ENCODE results near the gene PLPPR5. TPM values are rescaled to one million over a fixed set of nuclear protein-coding genes. Genes with fewer than 3 reads are reported as not detected.

PLPPR5 gene
- polyA plus RNA-seq, 2 of the 4 experiments (the other 2 are of a cell fraction): not detected

DNA sequence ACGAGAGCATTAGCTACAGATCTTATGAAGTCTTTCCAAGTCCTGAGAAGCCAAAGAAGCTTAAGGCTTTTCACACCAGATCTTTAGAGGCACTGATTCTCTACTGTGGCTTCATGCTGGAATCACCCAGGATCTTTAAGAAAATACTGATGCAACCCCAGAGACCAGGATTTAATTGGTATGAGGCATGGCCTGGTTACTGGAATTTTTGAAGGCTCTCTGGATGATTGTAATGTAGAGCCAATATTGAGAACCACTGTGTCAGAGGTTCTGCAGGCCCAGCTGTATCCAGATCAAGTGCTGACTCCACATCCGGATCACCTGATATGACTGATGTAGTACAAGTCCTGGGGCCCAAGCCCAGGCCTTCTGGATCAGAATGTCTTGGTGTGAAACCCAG, 105.7 kb downstream of the PLPPR5 start:
- DNase-seq (ENCODE audit: low read depth in 1 of 2, low spot score in 1 of 2): no peak
- POLR2A ChIA-PET: no interaction called here
- H3K27ac ChIP-seq: no peak overlapping the region
- H3K9me3 ChIP-seq: no peaks in the 10 kb centered on the region
- no peak for ATAC-seq
- CTCF ChIA-PET: no interaction called here
- H3K4me2 ChIP-seq: no peak overlapping the region
- WGBS (ENCODE audit: missing lambda C conversion rate): 52% methylated on average over 2 of the region's 2 CpGs
- no peak for FAIRE-seq
- TF ChIP-seq HOXA7 (CRISPR knock-in tag; IDR thresholded peaks at IDR 0.05) (no peak), BHLHE40 (IDR thresholded peaks at IDR 0.05; ENCODE audit: low read depth, low read length) (no peak), HOXB5 (CRISPR knock-in tag; IDR thresholded peaks at IDR 0.05) (no peak), FOXS1 (CRISPR knock-in tag; IDR thresholded peaks at IDR 0.05) (no peak), CBX8 (IDR thresholded peaks at IDR 0.05) (no peak), HEYL (CRISPR knock-in tag; IDR thresholded peaks at IDR 0.05) (no peak), CEBPB (IDR thresholded peaks at IDR 0.05) (no peak)
- TF ChIP-seq, protein P1, sequence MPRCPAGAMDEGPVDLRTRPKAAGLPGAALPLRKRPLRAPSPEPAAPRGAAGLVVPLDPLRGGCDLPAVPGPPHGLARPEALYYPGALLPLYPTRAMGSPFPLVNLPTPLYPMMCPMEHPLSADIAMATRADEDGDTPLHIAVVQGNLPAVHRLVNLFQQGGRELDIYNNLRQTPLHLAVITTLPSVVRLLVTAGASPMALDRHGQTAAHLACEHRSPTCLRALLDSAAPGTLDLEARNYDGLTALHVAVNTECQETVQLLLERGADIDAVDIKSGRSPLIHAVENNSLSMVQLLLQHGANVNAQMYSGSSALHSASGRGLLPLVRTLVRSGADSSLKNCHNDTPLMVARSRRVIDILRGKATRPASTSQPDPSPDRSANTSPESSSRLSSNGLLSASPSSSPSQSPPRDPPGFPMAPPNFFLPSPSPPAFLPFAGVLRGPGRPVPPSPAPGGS (IDR thresholded peaks at IDR 0.05): no peak
- H3K4me3 ChIP-seq: no peak overlapping the region
- H3K4me1 ChIP-seq: no peaks in the 10 kb centered on the region

DNA sequence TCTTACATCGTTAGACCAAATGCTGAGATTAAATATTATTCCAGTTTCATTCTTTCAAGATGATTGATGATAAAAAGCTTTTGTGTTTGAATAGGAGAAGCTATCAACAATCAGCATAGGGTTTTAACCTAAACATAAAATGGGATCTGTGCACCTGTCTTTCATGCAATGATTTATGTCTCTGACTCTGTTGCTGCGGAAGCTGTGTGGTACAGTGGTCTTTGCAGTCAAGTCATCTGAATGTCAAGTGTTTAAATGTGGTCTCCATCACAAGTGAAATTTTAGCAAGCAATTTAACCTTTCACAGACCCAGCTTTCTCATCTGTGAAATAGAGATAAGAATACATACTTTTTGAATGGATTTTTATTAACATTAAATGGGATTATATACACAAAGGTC, 107.2 kb downstream of the PLPPR5 start:
- FAIRE-seq (no peak), ATAC-seq (no peak), DNase-seq (ENCODE audit: low read depth in 1 of 2, low spot score in 1 of 2) (no peak)
- Histone ChIP-seq H3K4me2 (no peak overlapping the region), H3K4me3 (no peak overlapping the region), H3K4me1 (no peaks in the 10 kb centered on the region), H3K27ac (no peak overlapping the region), H3K9me3 (no peaks in the 10 kb centered on the region)
- WGBS (ENCODE audit: missing lambda C conversion rate): 60% methylated on average over 2 of the region's 2 CpGs
- TF ChIP-seq EHF (CRISPR knock-in tag; IDR thresholded peaks at IDR 0.05): no peak
- no peak for TF ChIP-seq RAD21 (conservative IDR thresholded peaks at IDR 0.05 in 1 of 2, IDR thresholded peaks at IDR 0.05 in 1 of 2)
- TF ChIP-seq CBX8 (IDR thresholded peaks at IDR 0.05): no peak
- CTCF ChIA-PET: no interaction called here
- POLR2A ChIA-PET: no interaction called here

DNA sequence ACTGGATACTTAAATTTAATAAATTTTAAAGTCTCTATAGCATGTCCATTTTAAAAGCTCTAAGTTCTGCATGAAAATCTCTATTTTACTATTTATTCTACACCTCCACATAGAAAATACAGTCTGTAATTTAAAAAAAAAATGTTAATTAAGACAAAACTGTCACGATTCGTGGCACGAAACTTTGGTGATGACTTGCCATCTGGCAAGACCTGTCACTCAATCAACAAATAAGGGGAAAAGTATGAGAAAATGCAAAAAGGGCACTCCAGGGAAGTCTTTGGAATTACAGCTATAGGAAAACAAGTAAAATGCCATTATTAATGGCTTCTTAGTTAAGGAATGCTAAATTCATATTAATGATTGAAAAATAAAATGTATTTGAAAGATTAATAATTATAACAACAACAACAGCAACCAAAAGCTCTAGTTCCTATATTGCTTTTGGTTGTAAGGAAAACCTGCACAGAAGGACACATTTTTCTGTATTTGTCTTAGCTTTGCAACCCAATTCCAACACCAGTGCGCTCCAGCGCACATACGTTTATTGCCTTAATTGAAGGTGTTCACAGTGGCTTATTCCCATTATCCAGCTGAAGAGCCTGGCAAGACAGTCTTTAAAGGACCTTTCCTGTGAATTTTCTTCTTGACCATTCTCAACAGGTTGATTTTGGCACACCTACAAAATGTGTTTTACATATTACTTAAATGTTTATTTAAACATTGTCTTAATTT, 107.8 kb downstream of the PLPPR5 start:
- Histone ChIP-seq H3K4me3 (no peak overlapping the region), H3K27ac (no peak overlapping the region), H3K9me3 (no peaks in the 10 kb centered on the region), H3K4me2 (no peak overlapping the region), H3K4me1 (no peaks in the 10 kb centered on the region)
- no peak for ATAC-seq
- 64% methylated on average over 6 of the region's 6 CpGs for WGBS (ENCODE audit: missing lambda C conversion rate)
- POLR2A ChIA-PET: no interaction called here
- TF ChIP-seq ZC3H11A (IDR thresholded peaks at IDR 0.05): no peak
- TF ChIP-seq KDM1A (IDR thresholded peaks at IDR 0.05; ENCODE audit: low read depth): no peak
- TF ChIP-seq, protein P2, sequence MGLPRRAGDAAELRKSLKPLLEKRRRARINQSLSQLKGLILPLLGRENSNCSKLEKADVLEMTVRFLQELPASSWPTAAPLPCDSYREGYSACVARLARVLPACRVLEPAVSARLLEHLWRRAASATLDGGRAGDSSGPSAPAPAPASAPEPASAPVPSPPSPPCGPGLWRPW (IDR thresholded peaks at IDR 0.05): no peak
- TF ChIP-seq NPAS2 (CRISPR knock-in tag; IDR thresholded peaks at IDR 0.05; ENCODE audit: borderline replicate concordance): no peak
- no peak for TF ChIP-seq HOXB13 (CRISPR knock-in tag; IDR thresholded peaks at IDR 0.05; ENCODE audit: low read depth)
- no peak for DNase-seq (ENCODE audit: low read depth in 1 of 2, low spot score in 1 of 2)
- no peak for FAIRE-seq
- CTCF ChIA-PET: no interaction called here

DNA sequence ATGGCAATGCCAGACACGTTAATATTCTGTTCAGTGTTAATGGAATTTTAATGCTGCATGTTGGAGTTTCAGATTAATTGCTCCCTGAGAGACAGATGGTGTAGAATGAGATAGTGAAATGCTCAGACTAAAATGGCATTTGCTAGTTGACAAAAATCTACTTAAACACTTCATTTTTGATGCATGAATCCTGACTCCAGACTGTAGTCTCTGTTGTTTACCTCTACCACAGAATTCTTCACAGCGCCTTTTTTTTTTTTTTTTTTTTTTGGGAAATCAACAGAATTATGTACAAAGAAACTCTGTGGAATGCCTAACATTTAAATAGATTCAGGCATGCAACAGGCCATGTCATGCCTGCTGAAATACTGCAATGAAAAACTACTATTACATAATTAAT, 111.3 kb downstream of the PLPPR5 start:
- POLR2A ChIA-PET: no interaction called here
- H3K27ac ChIP-seq: no peak overlapping the region
- TF ChIP-seq RCOR1 (IDR thresholded peaks at IDR 0.05; ENCODE audit: low read depth, low read length) (no peak), CBX8 (IDR thresholded peaks at IDR 0.05) (no peak), HOXB13 (CRISPR knock-in tag; IDR thresholded peaks at IDR 0.05; ENCODE audit: low read depth) (no peak), RNF2 (IDR thresholded peaks at IDR 0.05; ENCODE audit: borderline replicate concordance, low read depth) (no peak), KDM5A (IDR thresholded peaks at IDR 0.05) (no peak), GATA3 (IDR thresholded peaks at IDR 0.05; ENCODE audit: borderline replicate concordance) (no peak), KDM1A (IDR thresholded peaks at IDR 0.05; ENCODE audit: low read depth) (no peak), HDAC2 (IDR thresholded peaks at IDR 0.05) (no peak), CHD4 (IDR thresholded peaks at IDR 0.05; ENCODE audit: borderline replicate concordance) (no peak), RFX5 (IDR thresholded peaks at IDR 0.05) (no peak), RARB (CRISPR knock-in tag; IDR thresholded peaks at IDR 0.05) (no peak), HEYL (CRISPR knock-in tag; IDR thresholded peaks at IDR 0.05) (no peak), JUNB (IDR thresholded peaks at IDR 0.05) (no peak), SREBF2 (IDR thresholded peaks at IDR 0.05) (no peak)
- TF ChIP-seq, protein P3, sequence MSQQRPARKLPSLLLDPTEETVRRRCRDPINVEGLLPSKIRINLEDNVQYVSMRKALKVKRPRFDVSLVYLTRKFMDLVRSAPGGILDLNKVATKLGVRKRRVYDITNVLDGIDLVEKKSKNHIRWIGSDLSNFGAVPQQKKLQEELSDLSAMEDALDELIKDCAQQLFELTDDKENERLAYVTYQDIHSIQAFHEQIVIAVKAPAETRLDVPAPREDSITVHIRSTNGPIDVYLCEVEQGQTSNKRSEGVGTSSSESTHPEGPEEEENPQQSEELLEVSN (IDR thresholded peaks at IDR 0.05; ENCODE audit: borderline replicate concordance, low read depth): no peak
- TF ChIP-seq, protein P4, sequence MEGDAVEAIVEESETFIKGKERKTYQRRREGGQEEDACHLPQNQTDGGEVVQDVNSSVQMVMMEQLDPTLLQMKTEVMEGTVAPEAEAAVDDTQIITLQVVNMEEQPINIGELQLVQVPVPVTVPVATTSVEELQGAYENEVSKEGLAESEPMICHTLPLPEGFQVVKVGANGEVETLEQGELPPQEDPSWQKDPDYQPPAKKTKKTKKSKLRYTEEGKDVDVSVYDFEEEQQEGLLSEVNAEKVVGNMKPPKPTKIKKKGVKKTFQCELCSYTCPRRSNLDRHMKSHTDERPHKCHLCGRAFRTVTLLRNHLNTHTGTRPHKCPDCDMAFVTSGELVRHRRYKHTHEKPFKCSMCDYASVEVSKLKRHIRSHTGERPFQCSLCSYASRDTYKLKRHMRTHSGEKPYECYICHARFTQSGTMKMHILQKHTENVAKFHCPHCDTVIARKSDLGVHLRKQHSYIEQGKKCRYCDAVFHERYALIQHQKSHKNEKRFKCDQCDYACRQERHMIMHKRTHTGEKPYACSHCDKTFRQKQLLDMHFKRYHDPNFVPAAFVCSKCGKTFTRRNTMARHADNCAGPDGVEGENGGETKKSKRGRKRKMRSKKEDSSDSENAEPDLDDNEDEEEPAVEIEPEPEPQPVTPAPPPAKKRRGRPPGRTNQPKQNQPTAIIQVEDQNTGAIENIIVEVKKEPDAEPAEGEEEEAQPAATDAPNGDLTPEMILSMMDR (IDR thresholded peaks at IDR 0.05): no peak
- CTCF ChIA-PET: no interaction called here
- WGBS (ENCODE audit: missing lambda C conversion rate): 42% methylated on average over 2 of the region's 2 CpGs
- FAIRE-seq (no peak), ATAC-seq (no peak), DNase-seq (ENCODE audit: low read depth in 1 of 2, low spot score in 1 of 2) (no peak)
- H3K4me2 ChIP-seq: no peak overlapping the region
- H3K4me3 ChIP-seq: no peak overlapping the region
- no peaks in the 10 kb centered on the region for H3K4me1 ChIP-seq
- no peaks in the 10 kb centered on the region for H3K9me3 ChIP-seq

All from A549 (cell line).